HuH-7 (cell line): Measurements from ENCODE around the gene DDX52.
"Not testable (repeated sequence)": the region's sequence is repeated elsewhere in the genome, so short reads cannot be mapped to it uniquely, and the experiment has no call there.

ENCODE experiments used
- DNase-seq: peaks from one replicate; pipeline ENCODE4 v3.0.0; 2011; ENCODE audit warnings: low spot score

The DDX52 gene

GRCh38 chr17:37643118-37643766 lies at the start of gene DDX52:
TSS of gene DDX52 (minus strand) at chr17:37643446. CDS start at chr17:37643420, 26 bp downstream.
- DNase-seq, result peak; percentile 83

- no peak for DNase-seq
These were observed 48.6 kb upstream of the DDX52 start for GRCh38 chr17:37691807-37692206.

GRCh38 chr17:37689317-37689716 lies 46.1 kb upstream of the DDX52 start:
- DNase-seq, result peak; percentile 64

GRCh38 chr17:37683454-37683984 lies 40.3 kb upstream of the DDX52 start:
- DNase-seq, result peak; percentile 39

- DNase-seq, result no peak
These were observed 38.8 kb upstream of the DDX52 start for GRCh38 chr17:37682007-37682406.

GRCh38 chr17:37679995-37680394 lies 36.7 kb upstream of the DDX52 start:
- not testable (repeated sequence) for DNase-seq

GRCh38 chr17:37678036-37678435 lies 34.8 kb upstream of the DDX52 start:
- DNase-seq, result no peak

- no peak for DNase-seq
These were observed 33.8 kb upstream of the DDX52 start for GRCh38 chr17:37677021-37677420.

GRCh38 chr17:37676115-37676925 lies 33.1 kb upstream of the DDX52 start:
- DNase-seq, result peak; percentile 55

- no peak for DNase-seq
These were observed 31.3 kb upstream of the DDX52 start for GRCh38 chr17:37674511-37674910.

- no peak for DNase-seq
These were observed 30.1 kb upstream of the DDX52 start for GRCh38 chr17:37673386-37673785.

- no peak for DNase-seq
These were observed 29.4 kb upstream of the DDX52 start for GRCh38 chr17:37672548-37673078.

GRCh38 chr17:37671824-37672547 lies 28.7 kb upstream of the DDX52 start:
- no peak for DNase-seq

GRCh38 chr17:37671028-37671823 lies 28.0 kb upstream of the DDX52 start:
- DNase-seq, result no peak

GRCh38 chr17:37667039-37667438 lies 23.8 kb upstream of the DDX52 start:
- DNase-seq, result no peak

GRCh38 chr17:37664214-37664613 lies 21.0 kb upstream of the DDX52 start:
- no peak for DNase-seq

GRCh38 chr17:37662353-37662752 lies 19.1 kb upstream of the DDX52 start:
- no peak for DNase-seq

GRCh38 chr17:37661400-37662014 lies 18.3 kb upstream of the DDX52 start:
- no peak for DNase-seq

GRCh38 chr17:37659925-37660324 lies 16.7 kb upstream of the DDX52 start:
- DNase-seq, result no peak

- DNase-seq, result no peak
These were observed 14.0 kb upstream of the DDX52 start for GRCh38 chr17:37657202-37657601.

- no peak for DNase-seq
These were observed 8.6 kb upstream of the DDX52 start for GRCh38 chr17:37651849-37652248.
